B cell (primary cell): ENCODE data around the gene NEK3.

Experiments
- EZH2 ChIP-seq: IDR thresholded peaks from 2 replicates; pipeline ENCODE4 v1.6.1; 2012; ENCODE audit warnings: borderline replicate concordance, low read depth, mild to moderate bottlenecking, moderate library complexity, low read length; ENCODE audit not compliant: insufficient read depth, poor library complexity, severe bottlenecking
- TF ChIP-seq, protein P1 (sequence below): fragments of 200-600 bp; IDR thresholded peaks from one replicate; pipeline ENCODE4 v1.8.0; 2022; ENCODE audit warnings: antibody characterized with exemption, mild to moderate bottlenecking

- TF ChIP-seq, protein P1, sequence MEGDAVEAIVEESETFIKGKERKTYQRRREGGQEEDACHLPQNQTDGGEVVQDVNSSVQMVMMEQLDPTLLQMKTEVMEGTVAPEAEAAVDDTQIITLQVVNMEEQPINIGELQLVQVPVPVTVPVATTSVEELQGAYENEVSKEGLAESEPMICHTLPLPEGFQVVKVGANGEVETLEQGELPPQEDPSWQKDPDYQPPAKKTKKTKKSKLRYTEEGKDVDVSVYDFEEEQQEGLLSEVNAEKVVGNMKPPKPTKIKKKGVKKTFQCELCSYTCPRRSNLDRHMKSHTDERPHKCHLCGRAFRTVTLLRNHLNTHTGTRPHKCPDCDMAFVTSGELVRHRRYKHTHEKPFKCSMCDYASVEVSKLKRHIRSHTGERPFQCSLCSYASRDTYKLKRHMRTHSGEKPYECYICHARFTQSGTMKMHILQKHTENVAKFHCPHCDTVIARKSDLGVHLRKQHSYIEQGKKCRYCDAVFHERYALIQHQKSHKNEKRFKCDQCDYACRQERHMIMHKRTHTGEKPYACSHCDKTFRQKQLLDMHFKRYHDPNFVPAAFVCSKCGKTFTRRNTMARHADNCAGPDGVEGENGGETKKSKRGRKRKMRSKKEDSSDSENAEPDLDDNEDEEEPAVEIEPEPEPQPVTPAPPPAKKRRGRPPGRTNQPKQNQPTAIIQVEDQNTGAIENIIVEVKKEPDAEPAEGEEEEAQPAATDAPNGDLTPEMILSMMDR: no peak
- no peak for TF ChIP-seq EZH2
Measured at GRCh38 chr13:52179925-52180324, 20.5 kb upstream of the NEK3 start.
